IPS-15b (cell line): ENCODE data around the gene SNW1.

Experiments used
- H3K27me3 ChIP-seq: one replicate; pipeline ENCODE4 v1.6.1; 2013; ENCODE audit warnings: low read length; ENCODE audit not compliant: control insufficient read depth, insufficient read depth
- H3K36me3 ChIP-seq: one replicate; pipeline ENCODE4 v1.6.1; 2013; ENCODE audit warnings: low read length; ENCODE audit not compliant: control insufficient read depth, insufficient read depth
- H3K4me1 ChIP-seq: one replicate; pipeline ENCODE4 v1.6.1; 2013; ENCODE audit warnings: mild to moderate bottlenecking, low read length; ENCODE audit not compliant: control insufficient read depth, insufficient read depth
- H3K4me3 ChIP-seq: one replicate; pipeline ENCODE4 v1.5.1; 2013; ENCODE audit warnings: low read depth, low read length
- H3K9ac ChIP-seq: one replicate; pipeline ENCODE4 v1.6.1; 2013; ENCODE audit warnings: low read depth, mild to moderate bottlenecking, low read length
- H3K9me3 ChIP-seq: one replicate; pipeline ENCODE4 v1.6.1; 2013; ENCODE audit warnings: mild to moderate bottlenecking, low read length; ENCODE audit not compliant: control insufficient read depth, insufficient read depth

Gene SNW1

DNA sequence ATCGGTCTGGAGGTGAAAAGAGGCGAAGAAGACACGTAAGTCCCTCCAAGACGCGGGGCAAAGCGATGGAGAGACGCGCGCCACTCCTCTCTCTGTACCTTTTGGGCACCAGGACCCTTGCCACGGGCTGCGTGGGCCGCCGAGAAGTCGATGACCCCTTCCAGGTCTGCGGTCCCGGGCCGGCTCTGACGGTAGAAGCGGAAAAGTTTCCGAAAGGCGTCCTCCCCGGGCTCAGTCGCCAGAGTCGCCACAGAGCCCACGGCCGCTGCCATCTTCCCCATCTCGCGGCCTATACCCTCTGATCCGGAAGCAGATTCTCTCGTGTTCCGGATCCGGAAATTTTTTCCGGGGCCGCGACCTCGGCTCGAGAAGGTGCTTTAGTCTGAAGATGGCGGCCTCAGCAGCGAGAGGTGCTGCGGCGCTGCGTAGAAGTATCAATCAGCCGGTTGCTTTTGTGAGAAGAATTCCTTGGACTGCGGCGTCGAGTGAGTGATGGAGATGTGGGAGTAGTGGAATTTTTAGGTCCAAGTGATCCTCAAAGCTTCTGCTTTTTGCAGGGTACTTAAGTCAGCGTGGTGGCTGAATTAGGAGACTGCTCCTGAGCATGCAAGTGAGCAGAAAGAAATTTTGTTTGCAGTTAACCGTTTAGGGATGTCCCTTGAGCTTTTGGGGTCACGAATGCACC, 53.1 kb downstream of the SNW1 start, which contains the start of the genes ALKBH1 and SLIRP:
Gene ALKBH1 (minus strand): TSS at position 300 of the 685 bp plus-strand sequence. CDS start 19 bp downstream, at position 281.
Gene SLIRP (plus strand): TSS at position 380 of the 685 bp plus-strand sequence. CDS start 9 bp downstream, at position 389.
- Histone ChIP-seq H3K9me3 (no peaks in the 10 kb centered on the region), H3K36me3 (peaks cover 17% of the 10 kb centered on the region), H3K4me1 (peaks cover 3% of the 10 kb centered on the region), H3K9ac (peak within 1 kb of the TSS; percentile 99), H3K27me3 (no peaks in the 10 kb centered on the region), H3K4me3 (peak within 1 kb of the TSS; percentile 98)

DNA sequence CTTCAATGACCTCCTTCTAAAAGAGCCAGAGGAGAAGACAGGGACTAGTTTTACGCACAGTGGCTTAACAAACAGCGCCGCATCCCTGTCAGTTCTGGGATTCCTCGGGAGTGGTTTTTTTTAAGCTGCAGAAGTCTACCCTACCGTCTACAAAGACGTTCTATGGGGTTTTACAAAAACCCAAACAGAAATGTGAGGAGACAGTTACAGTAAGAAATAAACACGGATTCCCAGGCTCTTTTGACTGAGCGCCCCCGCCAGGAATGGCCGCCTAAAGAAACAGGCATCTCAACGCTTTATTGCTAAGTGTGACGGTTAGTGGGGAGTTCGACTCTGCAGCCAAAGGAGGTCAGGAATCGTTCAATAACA, 53.6 kb downstream of the SNW1 start:
- Histone ChIP-seq H3K36me3 (peaks cover 18% of the 10 kb centered on the region), H3K27me3 (no peaks in the 10 kb centered on the region)

DNA sequence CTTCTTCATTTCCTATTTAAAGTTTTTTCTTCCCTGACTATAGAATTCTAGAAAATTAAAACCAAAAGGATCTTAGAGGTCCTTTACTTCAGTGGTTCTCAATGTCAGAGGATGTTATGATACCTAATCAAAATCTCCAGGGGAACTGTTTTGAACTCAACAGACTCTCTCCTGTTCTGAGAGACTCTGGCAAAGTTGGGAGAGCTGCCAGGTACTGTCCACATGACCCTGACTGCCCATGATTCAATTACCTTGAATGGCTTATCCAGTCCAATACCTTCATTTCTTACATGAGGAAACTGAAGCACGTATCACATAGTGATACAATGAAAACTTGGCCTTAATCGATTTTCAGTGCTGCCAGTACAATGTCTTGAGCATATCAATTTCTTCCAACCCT, 69.7 kb downstream of the SNW1 start:
- H3K27me3 ChIP-seq, result no peaks in the 10 kb centered on the region
- H3K9me3 ChIP-seq, result no peaks in the 10 kb centered on the region
- H3K4me1 ChIP-seq, result peaks cover 5% of the 10 kb centered on the region
- no peaks in the 10 kb centered on the region for H3K36me3 ChIP-seq
- no peak overlapping the region for H3K9ac ChIP-seq
- no peak overlapping the region for H3K4me3 ChIP-seq

More for the DNA sequence above, 53.6 kb downstream of the SNW1 start:
- peaks cover 3% of the 10 kb centered on the region for H3K4me1 ChIP-seq
- H3K9me3 ChIP-seq, result no peaks in the 10 kb centered on the region
- H3K9ac ChIP-seq, result peak overlapping the region; percentile 99
- peak overlapping the region; percentile 98 for H3K4me3 ChIP-seq

DNA sequence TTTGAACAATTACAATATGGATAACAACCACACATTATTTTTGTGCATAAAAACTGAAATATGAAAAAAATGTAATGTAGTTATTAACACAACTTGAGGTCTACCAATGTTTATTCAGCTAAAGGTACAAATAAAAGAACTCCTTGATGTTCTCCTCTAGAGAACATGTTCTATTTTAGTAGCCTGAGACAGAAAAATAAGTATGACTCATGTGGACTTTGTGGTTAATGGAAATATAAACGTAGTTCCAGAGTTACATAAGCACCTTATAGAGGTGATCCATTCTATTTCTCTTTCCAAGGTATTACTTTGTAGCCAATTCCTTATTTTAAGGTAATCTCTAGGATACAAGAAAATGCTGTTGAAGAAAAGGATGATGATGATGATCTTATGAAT, 78.8 kb downstream of the SNW1 start:
- Histone ChIP-seq H3K36me3 (peaks cover 3% of the 10 kb centered on the region), H3K27me3 (no peaks in the 10 kb centered on the region), H3K4me3 (no peak overlapping the region)

DNA sequence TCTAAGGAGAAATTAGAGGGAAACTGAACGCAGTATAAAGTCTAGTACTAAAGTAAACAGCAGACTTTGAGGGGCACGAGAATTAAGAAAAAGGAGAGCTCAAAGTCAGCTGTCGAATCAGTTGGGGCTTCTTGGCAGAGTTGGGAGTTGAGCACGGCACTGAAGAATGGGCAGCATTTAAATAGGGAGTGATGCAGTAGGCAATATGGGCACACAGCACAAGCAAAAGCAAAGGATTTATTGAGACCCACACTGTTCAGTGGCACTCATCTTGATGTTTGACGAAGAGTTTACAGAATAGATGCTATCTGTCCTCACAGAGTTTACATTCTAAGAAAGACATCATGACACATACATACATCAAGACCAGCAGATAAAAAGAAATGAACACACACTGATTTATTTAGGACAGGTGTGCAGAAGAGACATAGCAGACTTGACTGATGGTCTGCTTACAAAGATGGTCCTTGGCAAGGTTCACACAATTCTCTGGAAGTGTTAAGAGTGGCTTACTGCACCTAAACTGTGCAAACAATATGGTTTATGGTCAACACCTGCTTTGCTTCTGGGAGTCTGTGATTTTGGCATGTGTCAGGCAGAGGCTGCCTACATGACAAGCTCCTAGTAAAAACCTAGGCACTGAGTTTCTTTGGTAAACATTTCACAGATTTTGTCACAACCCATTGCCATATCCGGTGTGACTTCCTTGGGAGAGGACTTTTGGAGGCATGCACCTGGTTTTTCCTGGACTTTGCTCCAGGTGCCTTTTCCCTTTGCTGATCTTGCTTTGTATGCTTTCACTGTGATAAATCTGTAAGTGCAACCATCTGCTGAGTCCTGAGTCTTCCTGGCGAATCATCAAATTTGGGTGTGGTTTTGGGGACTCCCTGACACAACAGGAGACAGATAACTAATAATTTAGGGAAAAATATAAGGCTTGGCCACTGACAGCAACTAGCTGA, 79.5 kb downstream of the SNW1 start:
- H3K9me3 ChIP-seq, result no peaks in the 10 kb centered on the region
- no peaks in the 10 kb centered on the region for H3K27me3 ChIP-seq
- H3K4me1 ChIP-seq, result no peaks in the 10 kb centered on the region
- no peak overlapping the region for H3K4me3 ChIP-seq
- no peak overlapping the region for H3K9ac ChIP-seq
- H3K36me3 ChIP-seq, result peaks cover 3% of the 10 kb centered on the region

More for the DNA sequence above, 78.8 kb downstream of the SNW1 start:
- H3K9ac ChIP-seq, result no peak overlapping the region
- H3K4me1 ChIP-seq, result no peaks in the 10 kb centered on the region
- H3K9me3 ChIP-seq, result no peaks in the 10 kb centered on the region

GRCh38 chr14:77674931-77675330, 86.0 kb downstream of the SNW1 start:
- Histone ChIP-seq H3K27me3 (no peaks in the 10 kb centered on the region), H3K4me3 (no peak overlapping the region), H3K4me1 (no peaks in the 10 kb centered on the region), H3K9ac (no peak overlapping the region), H3K9me3 (no peaks in the 10 kb centered on the region), H3K36me3 (peaks cover 15% of the 10 kb centered on the region)

- H3K4me3 ChIP-seq, result no peak overlapping the region
- peaks cover 15% of the 10 kb centered on the region for H3K36me3 ChIP-seq
- no peaks in the 10 kb centered on the region for H3K27me3 ChIP-seq
- peaks cover 2% of the 10 kb centered on the region for H3K4me1 ChIP-seq
- H3K9ac ChIP-seq, result no peak overlapping the region
- no peaks in the 10 kb centered on the region for H3K9me3 ChIP-seq
Measured at GRCh38 chr14:77673193-77673592, 87.8 kb downstream of the SNW1 start.
